GM12864 (cell line): ENCODE results near the gene RFNG.
"Not testable (repeated sequence)": the region's sequence is repeated elsewhere in the genome, so short reads cannot be mapped to it uniquely, and the experiment has no call there.

Source experiments
- DNase-seq: peaks from one replicate; pipeline ENCODE4 v3.0.0-alpha.2; 2011; ENCODE audit warnings: low read depth
- H3K4me3 ChIP-seq: 2 replicates; pipeline ENCODE4 v1.5.1; 2011; ENCODE audit warnings: mild to moderate bottlenecking, low read depth, low read length, control low read depth
- TF ChIP-seq, protein P1 (sequence below): IDR thresholded peaks from 2 replicates; pipeline ENCODE4 v1.5.1; 2011; ENCODE audit warnings: low read depth, mild to moderate bottlenecking, moderate library complexity, low read length, control low read depth, inconsistent platforms; ENCODE audit errors: missing control alignments

Gene RFNG

DNA sequence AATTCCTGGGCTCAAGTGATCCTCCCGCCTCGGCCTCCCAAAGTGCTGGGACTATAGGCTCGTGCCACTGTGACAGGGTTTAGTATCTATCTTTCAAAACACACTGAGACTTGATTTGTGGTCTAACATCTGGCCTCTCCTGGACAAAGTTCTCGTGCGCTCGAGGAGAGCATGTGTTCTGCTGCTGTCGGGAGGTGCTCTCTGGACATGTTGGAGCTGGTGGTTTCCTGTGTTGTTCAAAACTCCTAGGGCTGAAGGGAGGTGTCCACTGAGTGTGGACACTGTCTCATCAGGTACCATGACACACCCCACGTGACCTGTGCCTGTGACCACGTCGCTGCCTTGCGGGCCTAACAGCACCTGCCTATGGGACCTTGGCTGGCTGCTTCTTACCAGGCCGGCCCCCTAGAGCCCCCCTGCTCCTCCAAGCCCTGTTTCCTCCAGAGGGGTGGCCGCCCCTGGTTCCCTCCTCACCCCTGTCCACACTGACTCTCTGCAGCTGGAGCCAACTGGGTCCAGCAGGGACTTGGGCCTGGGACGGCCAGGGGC lies 5.6 kb downstream of the RFNG start:
- DNase-seq: no peak
- H3K4me3 ChIP-seq: no peak overlapping the region
- TF ChIP-seq, protein P1, sequence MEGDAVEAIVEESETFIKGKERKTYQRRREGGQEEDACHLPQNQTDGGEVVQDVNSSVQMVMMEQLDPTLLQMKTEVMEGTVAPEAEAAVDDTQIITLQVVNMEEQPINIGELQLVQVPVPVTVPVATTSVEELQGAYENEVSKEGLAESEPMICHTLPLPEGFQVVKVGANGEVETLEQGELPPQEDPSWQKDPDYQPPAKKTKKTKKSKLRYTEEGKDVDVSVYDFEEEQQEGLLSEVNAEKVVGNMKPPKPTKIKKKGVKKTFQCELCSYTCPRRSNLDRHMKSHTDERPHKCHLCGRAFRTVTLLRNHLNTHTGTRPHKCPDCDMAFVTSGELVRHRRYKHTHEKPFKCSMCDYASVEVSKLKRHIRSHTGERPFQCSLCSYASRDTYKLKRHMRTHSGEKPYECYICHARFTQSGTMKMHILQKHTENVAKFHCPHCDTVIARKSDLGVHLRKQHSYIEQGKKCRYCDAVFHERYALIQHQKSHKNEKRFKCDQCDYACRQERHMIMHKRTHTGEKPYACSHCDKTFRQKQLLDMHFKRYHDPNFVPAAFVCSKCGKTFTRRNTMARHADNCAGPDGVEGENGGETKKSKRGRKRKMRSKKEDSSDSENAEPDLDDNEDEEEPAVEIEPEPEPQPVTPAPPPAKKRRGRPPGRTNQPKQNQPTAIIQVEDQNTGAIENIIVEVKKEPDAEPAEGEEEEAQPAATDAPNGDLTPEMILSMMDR: no peak

DNA sequence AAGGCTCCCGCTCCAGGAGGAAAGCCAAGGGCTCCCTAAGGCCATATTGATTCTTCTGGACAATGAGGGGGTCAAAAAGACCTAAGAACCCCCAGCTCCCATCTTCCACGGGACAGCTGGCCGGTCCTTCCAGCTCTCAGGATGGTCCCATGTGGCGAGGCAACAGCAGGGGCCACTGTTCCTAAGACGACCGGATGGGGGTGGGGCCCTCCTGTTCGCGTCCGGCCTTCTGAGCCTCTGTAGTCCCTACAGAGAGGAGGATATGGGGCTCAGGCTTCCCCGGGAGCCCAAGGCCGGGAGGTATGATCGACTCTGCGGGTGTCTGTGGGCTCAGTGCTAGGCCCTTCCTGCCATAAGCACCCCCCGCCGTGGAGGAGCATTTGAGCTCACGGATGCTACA lies 8.1 kb downstream of the RFNG start:
- TF ChIP-seq, protein P1: no peak
- no peak for DNase-seq

DNA sequence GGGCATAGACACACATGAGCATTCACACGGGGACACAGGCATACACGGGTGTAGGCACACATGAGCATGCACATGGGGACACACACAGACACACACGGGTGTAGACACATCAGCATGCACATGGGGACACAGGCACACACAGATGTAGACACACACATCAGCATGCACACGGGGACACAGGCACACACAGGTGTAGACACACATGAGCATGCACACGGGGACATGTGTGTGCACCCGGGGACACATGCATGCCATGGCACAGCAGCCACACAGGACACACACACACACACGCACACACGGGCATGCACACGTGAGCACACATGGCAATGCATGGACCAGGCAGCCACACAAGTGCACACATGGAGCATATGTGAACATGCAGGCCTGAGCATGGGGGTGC lies 9.0 kb downstream of the RFNG start:
- no peak overlapping the region for H3K4me3 ChIP-seq
- no peak for DNase-seq
- TF ChIP-seq, protein P1: no peak

More for the DNA sequence above, 8.1 kb downstream of the RFNG start:
- H3K4me3 ChIP-seq: no peak overlapping the region

DNA sequence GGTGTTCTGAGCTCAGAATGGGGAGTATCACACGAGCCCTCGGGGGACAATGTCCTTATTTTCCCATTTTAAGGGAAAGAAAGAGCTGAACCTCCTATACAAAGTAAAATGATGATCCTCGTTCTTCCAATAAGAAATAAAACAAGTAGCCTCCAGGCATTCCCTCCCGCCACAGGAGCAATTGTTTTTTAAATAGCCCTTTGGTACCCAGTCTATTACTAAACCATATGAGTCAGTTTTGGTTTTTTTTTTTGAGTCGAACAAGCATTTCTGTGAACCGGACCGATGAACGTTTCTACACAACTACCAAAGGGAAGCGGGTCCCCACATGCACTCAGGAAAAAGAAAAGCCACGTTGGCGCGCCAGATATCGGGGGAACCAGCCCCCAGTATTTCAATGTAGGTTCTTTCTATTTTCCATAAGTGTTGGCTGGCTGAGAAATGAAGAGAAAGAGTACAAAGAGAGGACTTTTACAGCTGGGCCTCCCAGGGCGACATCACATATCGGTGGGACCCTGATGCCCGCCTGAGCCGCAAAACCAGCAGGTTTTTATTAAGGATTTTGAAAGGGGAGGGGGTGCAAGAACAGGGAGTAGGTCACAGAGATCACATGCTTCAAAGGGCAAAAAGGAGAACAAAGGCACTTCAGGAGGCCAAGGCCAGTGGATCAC lies 10.3 kb downstream of the RFNG start:
- H3K4me3 ChIP-seq: no peak overlapping the region
- TF ChIP-seq, protein P1: no peak
- no peak for DNase-seq

DNA sequence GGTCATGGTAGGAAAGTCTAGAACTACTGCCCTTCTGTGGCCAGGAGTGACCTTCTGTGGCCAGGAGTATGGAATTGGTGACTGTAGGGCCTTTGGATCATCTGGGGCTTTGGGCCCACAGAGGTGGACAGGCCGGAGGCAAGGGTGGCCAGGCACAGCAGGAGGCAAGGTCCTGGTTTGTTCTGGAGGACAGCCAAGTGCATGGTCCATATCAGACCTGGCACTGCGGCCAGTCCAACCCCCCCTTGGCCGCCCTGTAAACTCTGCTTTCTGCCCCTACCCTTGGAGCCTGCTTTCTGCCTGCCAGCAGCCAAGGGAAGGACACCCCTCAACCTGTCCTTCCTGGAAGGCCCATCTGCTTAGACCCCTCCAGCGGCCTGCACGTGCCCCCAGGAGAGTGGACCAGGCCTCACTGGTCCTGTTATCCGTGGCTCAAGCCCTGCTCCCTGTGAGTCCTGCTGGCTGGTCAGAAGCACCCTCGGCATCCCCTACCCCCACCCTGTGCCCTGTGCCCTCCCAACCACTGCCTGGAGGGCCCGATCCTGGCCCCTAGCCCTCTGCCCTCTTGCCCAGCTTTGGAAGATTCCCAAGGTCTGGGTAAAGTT lies 11.8 kb downstream of the RFNG start:
- TF ChIP-seq, protein P1: no peak
- H3K4me3 ChIP-seq: no peak overlapping the region
- DNase-seq: no peak

DNA sequence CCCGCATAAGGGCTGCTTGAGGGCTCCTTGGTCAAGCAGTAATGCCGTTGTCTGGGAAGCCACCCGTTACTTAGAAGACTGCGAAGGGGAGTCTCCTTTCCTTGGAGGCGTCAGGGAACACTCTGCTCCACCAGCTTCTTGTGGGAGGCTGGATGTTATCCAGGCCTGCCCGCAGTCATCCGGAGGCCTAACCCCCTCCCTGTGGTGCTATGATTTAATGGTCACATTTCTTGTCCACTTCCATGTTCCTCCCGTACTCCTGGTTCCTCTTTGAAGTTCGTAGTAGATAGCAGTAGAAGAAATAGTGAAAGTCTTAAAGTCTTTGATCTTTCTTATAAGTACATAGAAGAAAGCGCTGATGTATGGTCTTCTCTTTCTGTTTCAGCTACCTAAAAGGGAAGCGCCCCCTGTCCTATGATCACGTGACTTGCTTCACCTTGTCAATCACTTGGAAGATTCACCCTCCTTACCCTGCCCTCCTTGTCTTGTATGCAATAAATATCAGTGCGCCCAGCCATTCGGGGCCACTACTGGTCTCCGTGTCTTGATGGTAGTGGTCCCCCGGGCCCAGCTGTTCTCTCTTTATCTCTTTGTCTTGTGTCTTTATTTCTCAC lies 12.7 kb downstream of the RFNG start:
- not testable (repeated sequence) for DNase-seq, H3K4me3 ChIP-seq

DNA sequence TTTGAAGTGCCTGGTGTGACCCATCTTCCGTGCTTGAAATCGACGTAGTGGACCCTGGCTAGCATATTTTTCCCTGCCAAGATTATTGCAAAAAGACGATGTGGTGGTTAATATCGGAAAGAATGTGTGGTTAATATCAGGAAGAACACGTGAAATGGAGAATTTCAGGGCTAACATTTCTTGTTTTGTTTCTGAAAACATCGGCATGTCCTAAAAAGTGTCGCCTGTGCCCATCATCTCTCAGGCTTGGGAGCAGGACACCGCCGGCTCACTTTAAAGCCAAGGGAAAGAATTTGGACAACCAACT lies 13.8 kb downstream of the RFNG start:
- TF ChIP-seq, protein P1: no peak
- no peak for DNase-seq
- peak overlapping the region; percentile 16 for H3K4me3 ChIP-seq
